ENCODE data around the gene UNC5A.

The UNC5A gene

DNA sequence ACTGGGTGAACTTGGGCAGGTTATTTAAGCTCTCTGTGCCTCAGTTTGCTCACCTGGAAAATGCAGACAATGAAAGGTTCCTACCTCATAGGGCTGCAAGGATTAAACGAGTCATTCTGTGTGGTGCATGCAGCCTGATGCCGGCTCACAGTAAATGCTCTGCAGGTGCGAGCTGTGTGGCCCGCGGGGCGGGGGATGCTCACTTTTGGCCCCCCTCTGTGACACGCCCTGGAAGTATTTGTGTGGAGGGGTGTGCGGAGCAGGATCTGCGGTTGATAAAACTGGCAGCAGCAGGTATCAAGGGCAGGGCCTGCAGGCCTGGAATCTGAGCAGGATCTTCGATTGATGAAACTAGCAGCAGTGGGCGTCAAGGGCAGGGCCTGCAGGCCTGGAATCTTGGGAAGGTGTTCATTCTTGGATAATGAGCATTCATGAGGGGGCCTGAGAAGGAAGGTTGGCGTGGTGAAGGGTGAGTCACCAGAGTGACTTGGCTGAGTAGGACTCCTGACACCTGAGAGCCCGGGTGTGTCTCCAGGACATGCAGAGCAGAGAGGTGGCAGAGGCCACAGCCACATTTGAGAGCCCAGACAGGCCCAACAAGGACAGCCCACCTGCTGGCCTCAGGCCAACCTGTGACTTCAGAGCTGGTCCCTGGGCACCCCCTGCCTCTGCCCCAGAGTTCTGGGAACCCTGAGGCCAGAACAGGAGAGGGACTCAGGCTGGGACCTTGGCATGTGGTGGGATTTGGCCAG is 11.9 kb downstream of the UNC5A start:
- no peak for DNase-seq

DNA sequence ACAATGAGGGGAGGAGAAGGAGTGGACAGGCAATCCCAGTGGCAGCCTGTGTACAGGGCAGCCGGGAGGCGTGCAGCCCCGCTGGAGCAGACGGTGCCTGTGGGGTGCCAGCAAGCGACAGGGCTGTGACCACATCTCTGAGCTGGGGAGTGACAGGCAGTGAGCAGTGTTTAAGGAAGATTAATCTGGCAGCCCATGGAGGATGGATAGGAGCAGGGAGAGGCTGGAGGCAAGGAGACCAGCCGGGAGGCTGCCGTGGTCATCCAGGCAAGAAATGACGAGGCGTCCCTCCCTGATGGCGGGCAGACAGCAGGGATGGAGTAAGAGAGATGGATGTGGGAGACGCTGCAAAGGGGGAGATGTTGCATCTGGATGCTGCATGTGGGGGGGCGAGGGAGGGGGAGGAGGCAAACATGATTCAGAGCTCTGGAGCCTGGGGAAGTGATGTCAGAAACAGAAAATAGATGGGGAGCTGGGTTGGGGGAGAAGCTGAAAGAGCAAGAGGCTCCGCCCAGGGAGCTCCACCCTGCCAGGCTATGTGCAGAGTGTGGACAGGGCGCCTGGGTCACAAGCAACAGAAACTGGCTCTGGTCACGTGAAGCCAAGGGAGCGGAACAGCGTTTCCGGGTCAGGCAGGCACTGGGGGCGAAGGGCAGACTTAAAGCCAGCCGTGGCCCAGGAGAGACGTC is 12.6 kb downstream of the UNC5A start:
- no peak for DNase-seq

DNA sequence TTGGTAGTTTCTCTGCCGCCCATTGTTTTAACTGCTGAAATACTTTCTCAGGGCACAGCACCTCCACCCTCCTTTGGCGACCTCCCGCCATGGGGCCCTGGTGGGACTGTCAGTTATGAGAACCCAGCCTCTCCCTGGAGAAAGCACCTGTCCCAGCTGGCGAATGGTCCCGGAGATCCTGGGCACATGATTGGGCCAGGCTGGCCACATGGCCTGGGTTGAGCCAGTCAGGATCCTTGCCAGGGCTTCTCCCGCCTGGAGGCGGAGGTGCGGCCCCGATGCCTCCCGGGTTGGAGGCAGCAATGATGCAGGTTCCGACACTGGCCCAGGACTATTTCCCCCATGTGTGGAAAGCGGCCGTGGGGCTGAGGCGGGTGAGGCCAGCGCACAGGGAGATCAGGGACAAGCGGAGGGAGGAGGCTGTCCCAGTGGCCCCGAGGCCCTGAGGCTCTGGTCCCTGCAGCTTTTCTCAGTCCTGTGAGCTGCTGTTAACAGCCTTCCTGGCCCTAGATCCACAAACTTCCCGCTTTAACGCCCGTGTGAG is 13.6 kb downstream of the UNC5A start:
- no peak for DNase-seq

DNA sequence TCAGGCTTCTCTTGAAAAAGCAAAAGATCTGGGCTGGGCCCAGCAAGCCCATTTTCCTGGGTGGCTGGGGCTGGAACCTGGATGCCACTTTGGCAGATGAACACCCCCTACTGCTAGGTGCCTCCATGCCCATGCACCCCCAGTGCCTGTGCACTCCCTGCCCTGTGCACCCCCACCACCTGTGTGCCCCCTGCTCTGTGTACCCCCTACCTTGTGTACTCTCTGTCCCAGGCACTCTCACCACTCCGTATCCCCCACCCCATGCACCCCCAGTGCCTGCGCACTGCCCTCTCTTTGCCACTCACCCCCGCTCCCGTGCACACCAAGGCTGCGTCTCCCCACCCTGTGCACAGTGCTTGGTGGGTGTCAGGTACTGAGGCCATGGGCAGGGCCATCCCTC is 14.2 kb downstream of the UNC5A start:
- DNase-seq, result no peak

DNA sequence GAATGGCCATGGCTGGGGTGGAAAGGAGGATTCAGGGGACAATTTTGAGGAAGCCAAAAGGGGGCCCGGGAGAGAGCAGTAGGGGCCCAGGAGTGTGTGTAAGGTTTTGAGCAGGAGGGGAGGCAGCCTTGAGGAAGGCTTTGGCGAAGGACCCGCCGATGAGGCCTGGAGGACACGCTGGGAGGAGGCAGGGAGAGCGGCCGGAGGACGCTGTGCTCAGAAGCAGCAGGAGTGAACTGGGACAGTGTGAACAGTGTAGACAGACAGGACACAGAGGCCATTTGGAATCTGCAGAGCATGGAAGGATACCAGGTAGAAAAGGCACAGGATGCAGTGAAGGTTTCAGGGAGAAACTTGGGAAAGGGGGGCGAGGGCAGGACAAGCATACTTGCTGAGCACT is 14.9 kb downstream of the UNC5A start:
- no peak for DNase-seq

DNA sequence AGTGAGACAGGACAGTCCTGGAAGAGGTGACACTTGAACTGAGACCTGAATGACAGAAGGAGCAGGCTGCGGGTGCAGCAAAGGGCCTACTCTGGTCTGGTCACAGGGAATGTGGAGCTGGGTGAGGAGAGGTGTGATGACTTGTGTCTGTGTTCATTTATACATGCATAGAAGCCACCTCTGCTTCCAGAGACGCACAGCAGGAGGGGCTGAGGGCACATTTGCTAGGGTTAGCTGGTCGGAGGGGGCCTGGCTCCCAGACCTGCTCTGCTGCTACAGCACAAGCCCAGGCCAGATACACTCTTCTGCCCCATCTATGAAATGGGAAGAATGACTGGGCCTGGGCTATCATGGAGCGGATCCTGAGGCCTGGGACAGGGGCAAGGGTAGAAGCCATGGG is 15.6 kb downstream of the UNC5A start:
- no peak for DNase-seq

DNA sequence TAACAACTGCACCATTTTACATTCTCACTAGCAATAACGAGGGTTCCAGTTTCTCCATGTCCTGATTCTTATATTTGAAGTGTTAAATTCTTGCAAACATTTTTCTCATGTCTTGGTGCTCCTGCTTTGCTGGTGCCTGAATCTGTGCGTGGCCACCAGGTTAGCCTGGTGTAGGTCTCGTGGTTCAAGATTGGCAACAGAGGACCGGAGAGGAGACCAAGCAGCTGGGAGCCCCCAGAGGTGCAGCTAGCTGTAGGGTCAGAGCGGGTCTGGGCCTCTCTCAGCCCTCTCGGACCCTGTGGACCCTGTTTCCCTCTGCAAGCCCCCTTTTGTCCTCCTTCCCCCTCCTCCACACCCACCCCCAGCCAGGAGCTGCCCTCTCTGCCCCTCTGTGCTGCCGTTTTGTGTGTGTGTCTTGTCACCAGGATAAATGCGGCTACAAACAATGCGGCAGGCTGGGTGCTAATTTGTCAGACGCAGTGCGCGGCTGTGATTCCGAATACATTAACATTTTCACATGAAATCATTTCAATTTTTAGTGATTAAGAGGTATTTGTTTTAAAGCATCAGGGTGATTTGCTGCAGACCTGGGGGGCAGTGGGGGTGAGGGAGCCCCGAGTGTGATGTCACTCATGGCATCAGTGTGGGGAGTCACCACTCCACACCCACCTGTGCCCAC is 17.5 kb downstream of the UNC5A start:
- no peak for DNase-seq

DNA sequence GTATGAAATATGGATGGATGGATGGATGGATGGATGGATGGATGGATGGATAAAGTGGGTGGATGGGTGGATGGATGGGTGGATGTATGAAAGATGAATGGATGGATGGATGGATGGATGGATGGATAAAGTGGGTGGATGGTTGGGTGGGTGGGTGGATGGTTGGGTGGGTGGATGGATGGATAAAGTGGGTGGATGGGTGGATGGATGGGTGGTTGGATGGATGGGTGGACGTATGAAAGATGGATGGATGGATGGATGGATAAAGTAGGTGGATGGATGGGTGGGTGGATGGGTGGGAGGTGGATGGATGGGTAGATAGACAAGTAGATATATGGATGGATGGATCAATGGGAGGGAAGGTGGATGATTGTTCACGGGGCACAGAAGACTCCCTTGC is 19.0 kb downstream of the UNC5A start:
- no peak for DNase-seq

DNA sequence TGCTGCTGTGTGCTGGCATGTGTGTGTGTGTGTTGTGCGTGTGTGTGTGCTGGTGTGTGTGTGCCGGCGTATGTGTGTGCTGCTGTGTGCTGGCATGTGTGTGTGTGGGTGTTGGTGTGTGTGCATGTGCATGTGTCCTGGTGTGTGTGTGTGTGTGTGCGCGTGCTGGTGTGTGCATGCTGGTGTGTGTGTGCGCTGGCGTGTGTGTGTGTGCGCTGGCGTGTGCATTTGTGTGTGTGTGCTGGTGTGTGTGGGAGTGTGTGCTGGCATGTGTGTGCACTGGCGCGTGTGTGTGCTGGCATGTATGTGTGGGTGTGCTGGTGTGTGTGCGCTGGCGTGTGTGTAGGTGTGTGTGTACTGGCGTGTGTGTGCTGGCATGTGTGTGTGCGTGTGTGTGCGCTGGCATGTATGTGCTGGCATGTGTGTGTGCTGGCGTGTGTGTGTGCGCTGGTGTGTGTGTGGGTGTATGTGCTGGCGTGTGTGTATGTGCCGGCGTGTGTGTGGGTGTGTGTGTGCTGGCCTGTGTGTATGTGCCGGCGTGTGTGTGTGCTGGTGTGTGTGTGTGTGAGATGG is 20.1 kb downstream of the UNC5A start:
- no peak for DNase-seq

DNA sequence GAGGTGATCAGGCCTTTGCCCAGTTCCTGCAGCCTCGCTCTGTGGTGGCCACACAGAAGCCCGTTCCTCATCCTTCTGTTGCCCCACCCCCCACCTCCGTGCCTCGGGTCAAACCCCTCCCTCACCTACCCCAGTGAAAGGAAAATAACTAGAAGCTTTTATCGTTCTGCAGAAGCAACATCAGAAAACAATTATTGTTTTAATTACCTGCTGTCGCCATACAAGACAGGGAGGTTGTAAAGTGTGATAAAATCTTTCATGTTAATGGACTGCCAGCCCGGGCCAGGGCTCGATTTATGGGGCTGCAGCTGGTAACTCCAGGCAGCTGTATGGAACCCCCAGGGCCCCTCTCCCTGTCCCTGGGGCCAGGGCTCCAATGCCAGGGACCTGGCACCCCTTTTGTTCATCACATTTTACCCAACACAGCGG is 20.6 kb downstream of the UNC5A start:
- no peak for DNase-seq

DNA sequence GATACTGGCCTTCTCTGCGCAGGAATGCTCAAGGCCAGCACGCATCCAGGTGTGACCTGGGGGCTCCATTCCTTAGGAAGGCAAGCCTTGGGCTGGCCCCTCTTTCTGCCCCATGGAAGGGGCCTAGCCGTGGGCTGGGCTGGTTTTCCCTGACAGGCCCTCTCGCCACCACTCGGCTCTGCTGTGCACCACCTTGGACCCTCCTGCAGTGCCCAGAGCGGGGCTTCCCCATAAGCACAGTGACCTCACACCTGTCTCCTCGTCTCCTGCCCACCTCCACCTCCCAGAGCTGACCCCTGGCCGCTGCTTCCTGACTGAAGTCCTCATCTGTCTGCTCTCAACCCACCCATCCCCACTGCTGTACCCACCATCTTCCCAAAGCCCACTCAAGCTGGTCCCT is 21.1 kb downstream of the UNC5A start:
- no peak for DNase-seq

DNA sequence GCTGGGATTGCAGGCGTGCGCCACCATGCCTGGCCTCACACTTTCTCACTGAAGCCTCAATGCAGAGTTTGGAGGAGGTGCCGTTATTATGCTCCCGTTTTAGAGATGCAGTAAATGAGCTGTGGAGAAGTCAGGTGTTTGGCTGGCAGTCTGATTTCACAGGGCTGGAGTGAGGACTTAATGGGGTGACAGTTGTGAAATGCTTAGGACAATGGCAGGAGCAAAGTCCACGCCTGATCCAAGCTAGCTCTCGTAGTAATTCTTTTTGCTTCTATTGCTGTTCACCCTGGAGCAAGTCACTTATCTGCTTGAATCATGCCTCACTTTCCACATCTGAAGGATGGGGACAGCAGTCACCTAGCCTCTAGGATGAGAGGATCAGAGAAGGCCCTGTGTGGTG is 21.8 kb downstream of the UNC5A start:
- DNase-seq, result no peak

DNA sequence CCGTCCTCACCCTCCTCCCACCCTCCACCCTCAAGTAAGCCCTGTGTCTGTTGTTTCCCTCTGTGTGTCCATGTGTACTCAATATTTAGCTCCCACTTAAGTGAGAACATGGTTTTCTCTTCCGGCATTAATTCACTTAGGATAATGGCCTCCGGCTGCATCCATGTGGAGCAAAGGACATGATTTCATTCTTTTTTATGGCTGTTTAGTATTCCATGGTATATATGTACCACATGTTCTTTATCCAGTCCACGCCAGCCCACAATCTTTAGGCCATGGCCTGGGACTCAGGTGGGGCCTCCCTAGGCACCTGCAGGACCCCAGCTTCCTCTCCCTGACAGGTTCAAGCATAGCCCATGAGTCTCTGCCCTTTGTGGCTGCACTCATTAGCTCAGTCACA is 22.9 kb downstream of the UNC5A start:
- DNase-seq, result no peak

DNA sequence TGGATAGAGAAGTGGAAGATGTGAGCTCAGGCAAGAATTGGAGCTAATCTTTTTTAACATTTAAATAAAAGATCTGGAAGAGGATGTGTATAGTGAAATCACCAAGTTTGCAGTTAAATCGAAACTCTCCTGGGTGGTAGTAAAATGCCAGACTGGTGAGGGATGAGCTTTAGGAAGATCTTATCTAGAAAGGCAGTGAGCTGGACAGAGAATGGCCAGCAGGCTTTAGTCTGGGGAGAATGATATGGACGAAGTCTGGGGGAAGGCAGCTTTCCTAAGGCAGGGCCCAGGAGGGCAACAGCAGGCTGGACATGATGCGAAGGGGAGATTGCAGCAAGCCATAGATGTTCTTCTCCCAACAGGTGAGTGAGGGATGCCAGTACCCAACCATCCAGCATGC is 25.6 kb downstream of the UNC5A start:
- DNase-seq, result no peak

DNA sequence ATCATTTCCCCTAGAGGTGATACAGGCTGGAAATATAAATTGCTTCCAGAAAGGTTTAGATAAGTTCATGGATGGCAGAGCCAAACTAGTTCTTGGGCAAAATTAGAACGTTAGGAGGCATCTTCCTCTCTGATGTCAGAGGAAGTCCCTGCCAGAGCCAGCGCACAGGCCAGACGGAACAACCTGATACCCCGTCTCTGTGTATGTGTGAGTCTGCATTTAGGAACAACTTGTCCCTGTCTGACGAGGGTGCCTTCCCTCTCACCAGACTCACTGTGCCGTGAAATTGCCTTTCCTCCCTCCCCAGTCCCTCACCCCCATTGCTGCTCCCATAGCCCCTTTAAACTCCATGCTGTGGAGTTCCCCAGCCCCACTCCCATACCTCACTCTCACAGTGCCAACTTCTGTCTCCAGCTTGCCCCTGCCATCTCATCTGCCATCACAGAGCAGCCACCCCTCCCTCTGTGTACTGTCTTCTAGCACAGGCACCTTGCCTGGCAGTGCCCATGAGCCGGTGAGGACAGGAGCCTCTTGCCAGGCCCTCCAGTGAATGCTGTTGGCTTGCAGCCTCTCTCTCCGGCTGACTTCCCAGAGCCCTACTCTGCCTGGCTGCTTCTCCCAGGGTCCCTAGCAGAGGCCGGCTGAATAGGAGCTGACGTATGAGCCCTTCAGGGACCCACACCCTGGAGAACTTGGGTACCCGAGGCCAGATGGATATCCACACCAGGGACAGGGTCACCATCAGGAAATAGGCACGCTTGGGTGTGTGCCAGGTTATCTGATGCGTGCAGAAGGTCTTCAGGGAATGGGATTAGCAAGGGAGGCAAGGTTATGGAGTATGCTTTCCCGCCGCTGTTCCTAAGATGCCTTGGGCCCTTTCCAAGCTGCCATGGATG is 26.7 kb downstream of the UNC5A start:
- no peak for DNase-seq

DNA sequence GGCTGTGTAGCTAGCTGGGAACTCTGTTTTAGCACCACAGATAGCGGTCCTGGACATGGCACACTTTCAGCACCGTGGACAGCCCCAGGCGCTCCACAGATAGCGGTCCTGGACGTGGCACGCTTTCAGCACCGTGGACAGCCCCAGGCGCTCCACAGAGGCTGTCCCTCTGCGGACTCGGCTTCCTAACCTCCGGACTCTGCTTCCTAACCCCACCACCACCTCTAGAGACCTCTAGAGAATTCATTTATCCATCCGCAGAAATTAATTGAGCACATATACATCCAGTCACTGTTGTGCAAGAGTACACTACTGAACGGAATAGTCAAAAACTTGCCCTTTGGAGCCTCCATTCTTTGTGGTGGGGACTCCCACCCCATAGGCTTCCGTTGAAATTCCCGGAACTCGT is 27.4 kb downstream of the UNC5A start:
- peak; percentile 91 for DNase-seq

DNA sequence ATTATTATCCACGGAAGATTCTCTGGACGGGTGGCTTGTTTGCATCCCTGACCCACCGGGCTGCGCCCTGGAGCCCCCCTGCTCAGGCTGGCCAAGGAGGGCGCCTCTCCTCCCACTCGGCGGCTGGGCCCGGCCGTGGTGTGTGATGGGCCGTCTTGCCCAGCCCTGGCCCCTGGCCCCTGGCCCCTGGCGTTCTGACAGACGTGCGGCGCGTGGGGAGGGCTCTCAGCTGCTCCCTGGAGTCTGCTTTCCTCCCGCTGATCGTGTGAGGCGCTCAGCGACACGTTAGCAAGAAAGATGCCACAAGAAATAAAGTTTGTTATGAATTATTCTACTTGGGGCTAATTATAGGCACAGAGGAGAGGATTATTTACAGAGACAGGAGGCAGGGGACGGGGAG is 33.3 kb downstream of the UNC5A start:
- no peak for DNase-seq

DNA sequence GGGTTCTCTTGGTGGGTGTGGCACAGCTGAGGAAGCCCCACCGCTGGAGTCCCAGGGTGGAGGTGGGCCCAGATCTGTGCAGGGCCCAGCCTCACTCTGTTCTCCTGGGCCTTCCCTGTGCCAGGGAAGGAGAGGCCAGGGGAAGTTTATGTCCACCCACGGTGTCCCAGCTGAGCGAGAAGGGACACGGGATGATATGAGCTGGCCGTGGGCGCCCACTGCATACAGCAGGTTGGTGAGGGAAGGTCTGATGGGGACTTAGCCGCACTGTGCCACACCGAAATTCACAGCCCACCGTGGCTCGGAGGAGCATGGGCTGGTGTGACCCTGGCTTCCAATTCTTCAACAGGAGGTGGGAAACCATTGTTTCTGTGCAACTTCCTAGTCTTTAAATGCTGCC is 33.9 kb downstream of the UNC5A start:
- DNase-seq, result no peak

DNA sequence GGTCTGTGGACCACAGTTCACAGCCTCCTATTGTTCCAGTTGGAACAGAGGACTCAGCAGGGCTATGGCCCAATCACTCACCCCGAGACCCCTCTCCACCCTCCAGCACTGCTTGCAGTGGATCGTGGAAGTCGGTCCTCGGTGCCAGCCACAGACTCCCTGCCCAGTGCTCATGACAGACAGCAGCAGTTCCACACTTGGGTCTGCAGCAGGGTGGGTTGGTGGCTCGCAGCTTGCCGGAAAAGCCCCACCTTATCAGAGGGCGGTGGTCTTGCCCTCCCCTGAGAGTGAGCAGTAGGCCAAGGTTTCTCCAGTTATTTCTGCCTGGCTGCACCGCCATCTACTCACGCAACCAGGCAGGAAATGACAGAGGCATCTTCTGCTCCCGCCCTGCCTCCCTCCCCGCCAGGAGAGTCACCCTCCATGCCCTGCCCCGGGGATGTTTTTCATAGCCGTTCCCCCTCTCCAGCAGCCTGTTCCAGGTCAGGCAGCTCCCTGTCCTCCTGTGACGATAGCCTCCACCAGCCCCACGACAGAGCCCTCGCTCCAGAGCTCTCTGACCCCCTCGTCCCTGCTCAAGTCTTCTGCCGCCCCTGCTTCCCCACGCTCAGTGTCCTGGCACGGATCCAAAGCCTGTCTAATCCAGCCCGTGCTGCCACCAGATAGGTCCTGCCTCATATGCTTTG is 34.5 kb downstream of the UNC5A start:
- no peak for DNase-seq

DNA sequence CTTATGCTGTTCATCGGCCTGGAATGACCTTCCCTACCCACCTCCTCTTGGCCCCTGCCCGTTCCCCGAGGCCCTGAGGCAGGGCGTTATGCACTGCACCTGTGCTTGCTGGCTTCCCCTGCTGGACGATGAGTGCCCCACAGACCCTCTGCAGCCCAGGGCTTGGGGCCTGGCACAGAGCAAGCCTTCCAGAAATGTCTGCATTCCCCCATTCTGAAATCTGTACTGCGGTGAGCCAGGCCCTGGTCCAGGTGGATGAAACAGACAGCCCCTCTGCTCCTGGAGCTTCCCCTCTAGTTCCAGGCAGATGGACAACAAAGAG is 35.0 kb downstream of the UNC5A start:
- DNase-seq, result no peak

DNA sequence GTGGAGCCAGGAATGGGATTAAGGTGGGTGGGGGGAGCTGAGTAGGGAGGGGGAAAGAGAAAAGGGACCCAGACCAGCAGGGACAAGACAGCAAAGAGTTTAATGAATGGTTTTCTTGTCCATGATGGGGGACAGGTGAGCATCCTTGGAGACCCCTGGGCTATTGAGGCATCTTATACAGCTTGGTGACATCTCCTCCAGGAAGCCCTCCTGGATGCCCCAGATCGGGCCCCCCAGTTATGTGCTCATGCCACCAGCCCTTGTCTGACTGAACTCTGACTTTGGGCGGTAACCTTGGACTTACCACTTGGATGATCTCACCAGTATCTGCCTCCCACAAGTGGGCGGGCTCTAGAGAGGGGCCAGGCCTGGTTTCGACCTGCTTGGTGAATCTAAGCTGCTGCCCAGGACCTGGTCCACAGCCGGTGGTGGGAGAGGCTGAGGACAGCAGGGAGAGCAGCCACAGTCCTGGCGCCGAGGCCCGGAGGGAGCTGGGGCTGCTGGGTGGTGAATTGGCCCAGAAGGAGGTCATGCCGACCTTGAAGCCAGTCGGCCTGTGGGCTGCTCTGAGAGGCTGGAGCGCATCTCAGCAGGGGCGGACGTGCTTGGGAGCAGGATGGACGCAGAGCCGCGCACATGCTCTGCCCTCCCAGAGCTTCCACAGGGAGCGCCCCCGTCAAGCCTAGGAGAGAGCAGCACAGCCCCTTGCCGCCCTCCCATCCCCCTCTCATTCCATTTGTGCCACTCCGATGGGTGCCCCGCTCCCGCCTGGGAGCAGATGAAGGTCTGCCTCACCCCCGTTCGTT is 36.2 kb downstream of the UNC5A start:
- DNase-seq, result no peak

Data from left hindlimb (tissue), 1 donor.